ACC112 (cell line): ENCODE data around the gene ANGEL1.

Experiments used
- H2AFZ ChIP-seq: fragments of 200-600 bp; sonication (generic); one replicate; pipeline ENCODE4 v1.6.0; 2017; ENCODE audit warnings: antibody characterized with exemption, low read length; ENCODE audit not compliant: unreplicated experiment
- H3K27ac ChIP-seq: fragments of 200-600 bp; sonication (generic); 2 replicates; pipeline ENCODE4 v1.5.1; 2014; ENCODE audit warnings: low read depth, mild to moderate bottlenecking, antibody characterized with exemption, low read length, moderate library complexity
- H3K27me3 ChIP-seq: fragments of 200-600 bp; sonication (generic); 2 replicates; pipeline ENCODE4 v1.6.1; 2014; ENCODE audit warnings: mild to moderate bottlenecking, antibody characterized with exemption, low read length, moderate library complexity, mixed read lengths; ENCODE audit not compliant: insufficient read depth
- H3K36me3 ChIP-seq: fragments of 200-600 bp; sonication (generic); 2 replicates; pipeline ENCODE4 v1.6.1; 2016; ENCODE audit warnings: mild to moderate bottlenecking, antibody characterized with exemption, low read length, moderate library complexity, mixed read lengths; ENCODE audit not compliant: insufficient read depth
- H3K4me1 ChIP-seq: fragments of 200-600 bp; sonication (generic); one replicate; pipeline ENCODE4 v1.6.1; 2016; ENCODE audit warnings: low read length, mixed read lengths; ENCODE audit not compliant: insufficient read depth, unreplicated experiment, control insufficient read depth
- H3K4me3 ChIP-seq: fragments of 200-600 bp; sonication (generic); 2 replicates; pipeline ENCODE4 v1.5.1; 2014; ENCODE audit warnings: mild to moderate bottlenecking, low read depth, low read length
- H3K79me2 ChIP-seq: fragments of 200-600 bp; sonication (generic); one replicate; pipeline ENCODE4 v1.6.0; 2016; ENCODE audit warnings: low read length; ENCODE audit not compliant: control insufficient read depth, unreplicated experiment, insufficient read depth

The ANGEL1 gene

GRCh38 chr14:76786601-76787000 is 26.1 kb downstream of the ANGEL1 start:
- Histone ChIP-seq H3K4me3 (no peak overlapping the region), H3K4me1 (peaks cover under 1% of the 10 kb centered on the region), H3K36me3 (peaks cover 6% of the 10 kb centered on the region), H2AFZ (no peak overlapping the region), H3K79me2 (no peaks in the 10 kb centered on the region), H3K27me3 (no peaks in the 10 kb centered on the region), H3K27ac (no peak overlapping the region)

- Histone ChIP-seq H3K4me1 (peaks cover 6% of the 10 kb centered on the region), H3K36me3 (no peaks in the 10 kb centered on the region; the same call in 1 of the 2 replicates), H2AFZ (no peak overlapping the region), H3K4me3 (no peak overlapping the region), H3K79me2 (no peaks in the 10 kb centered on the region), H3K27me3 (no peaks in the 10 kb centered on the region), H3K27ac (no peak overlapping the region)
These were observed 27.8 kb downstream of the ANGEL1 start for GRCh38 chr14:76784881-76785280.

DNA sequence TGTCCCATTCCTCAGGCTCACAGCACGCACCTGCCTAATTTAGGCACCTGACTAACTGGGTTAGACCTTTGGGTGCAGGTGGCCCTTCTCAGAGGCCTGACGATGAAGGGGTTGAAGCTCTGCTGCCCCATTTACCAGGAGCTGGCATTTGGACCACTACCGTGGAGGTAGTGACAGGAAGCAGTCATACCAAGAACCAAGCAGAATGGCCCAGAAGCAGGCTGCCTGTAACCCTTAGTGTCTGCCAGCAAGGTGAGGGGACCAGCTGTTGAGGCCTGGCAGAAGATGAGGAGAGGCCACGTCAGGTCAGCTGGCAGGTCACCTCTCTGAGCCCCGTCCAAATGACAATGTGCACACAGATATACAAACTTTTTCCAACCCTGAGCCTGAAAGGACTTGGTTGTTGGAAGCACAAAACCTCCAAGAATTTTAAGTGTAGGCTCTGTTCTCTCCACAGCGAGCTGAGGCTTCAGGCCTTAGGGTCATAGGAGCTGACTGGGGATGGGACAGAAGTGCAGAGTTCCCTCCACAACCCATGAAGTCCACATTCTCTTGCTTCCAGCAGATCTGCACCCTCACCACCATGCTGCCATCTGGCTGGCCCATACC is 28.3 kb downstream of the ANGEL1 start:
- H2AFZ ChIP-seq, result no peak overlapping the region

GRCh38 chr14:76782885-76783566 is 29.7 kb downstream of the ANGEL1 start:
- H3K36me3 ChIP-seq, result no peaks in the 10 kb centered on the region

More for the DNA sequence above, 28.3 kb downstream of the ANGEL1 start:
- no peak overlapping the region for H3K4me3 ChIP-seq
- H3K79me2 ChIP-seq, result no peaks in the 10 kb centered on the region
- no peaks in the 10 kb centered on the region for H3K27me3 ChIP-seq
- H3K36me3 ChIP-seq, result no peaks in the 10 kb centered on the region; the same call in 1 of the 2 replicates
- no peak overlapping the region for H3K27ac ChIP-seq
- peaks cover 6% of the 10 kb centered on the region for H3K4me1 ChIP-seq

GRCh38 chr14:76782115-76782884 is 30.4 kb downstream of the ANGEL1 start:
- Histone ChIP-seq H3K27me3 (no peaks in the 10 kb centered on the region), H3K36me3 (no peaks in the 10 kb centered on the region), H3K4me3 (no peak overlapping the region), H3K27ac (no peak overlapping the region), H3K4me1 (peaks cover 6% of the 10 kb centered on the region), H2AFZ (no peak overlapping the region), H3K79me2 (no peaks in the 10 kb centered on the region)

More at GRCh38 chr14:76782885-76783566, 29.7 kb downstream of the ANGEL1 start:
- Histone ChIP-seq H3K27ac (no peak overlapping the region), H3K4me1 (peaks cover 6% of the 10 kb centered on the region), H2AFZ (no peak overlapping the region), H3K79me2 (no peaks in the 10 kb centered on the region), H3K4me3 (no peak overlapping the region), H3K27me3 (no peaks in the 10 kb centered on the region)

DNA sequence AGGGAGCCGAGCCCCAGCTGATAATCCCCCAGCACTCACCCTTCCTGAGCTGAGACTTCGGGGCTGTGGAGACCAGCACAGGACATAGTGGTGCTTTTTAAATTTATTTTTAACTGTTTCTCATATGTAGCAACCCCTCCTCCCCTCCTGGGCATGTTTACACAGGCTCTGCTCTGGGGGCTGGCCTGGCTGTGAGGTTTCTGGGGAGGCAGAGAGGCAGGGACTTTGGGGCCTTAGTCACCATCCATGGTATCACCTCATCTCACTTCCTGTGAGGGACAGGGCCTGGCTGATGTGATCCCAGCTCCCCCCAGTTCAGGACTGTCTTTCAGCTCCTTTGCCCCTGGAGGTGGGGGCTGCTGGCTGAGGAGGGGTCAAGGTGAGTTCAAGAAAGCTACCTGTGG is 31.0 kb downstream of the ANGEL1 start:
- no peaks in the 10 kb centered on the region for H3K27me3 ChIP-seq
- peaks cover 6% of the 10 kb centered on the region for H3K4me1 ChIP-seq
- H3K4me3 ChIP-seq, result no peak overlapping the region
- H3K27ac ChIP-seq, result no peak overlapping the region
- no peaks in the 10 kb centered on the region for H3K79me2 ChIP-seq
- H2AFZ ChIP-seq, result no peak overlapping the region
- H3K36me3 ChIP-seq, result no peaks in the 10 kb centered on the region

GRCh38 chr14:76780875-76781647 is 31.6 kb downstream of the ANGEL1 start:
- H3K4me3 ChIP-seq, result no peak overlapping the region
- H3K36me3 ChIP-seq, result no peaks in the 10 kb centered on the region
- no peaks in the 10 kb centered on the region for H3K27me3 ChIP-seq
- no peak overlapping the region for H2AFZ ChIP-seq
- peaks cover 6% of the 10 kb centered on the region for H3K4me1 ChIP-seq
- H3K79me2 ChIP-seq, result no peaks in the 10 kb centered on the region
- H3K27ac ChIP-seq, result no peak overlapping the region

DNA sequence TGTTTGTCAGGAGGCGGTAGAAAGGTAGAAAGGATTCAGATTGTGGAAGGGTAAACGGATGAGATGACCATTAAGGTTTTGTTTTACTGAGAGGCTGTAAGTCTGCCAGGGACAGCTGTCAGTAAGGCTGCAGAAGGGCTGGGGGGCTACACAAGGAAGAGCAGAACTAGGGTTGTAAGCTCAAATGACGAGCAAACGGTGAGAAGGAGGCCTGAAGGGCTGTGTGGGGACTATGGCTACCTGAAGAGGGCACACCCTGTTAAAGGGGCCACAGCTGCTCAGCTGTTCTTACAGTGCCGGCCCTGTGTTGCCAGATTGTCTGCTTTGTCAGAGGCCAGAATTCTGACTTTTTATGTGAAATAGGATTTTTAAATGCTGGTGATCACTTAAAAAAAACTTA is 32.3 kb downstream of the ANGEL1 start:
- Histone ChIP-seq H3K27me3 (no peaks in the 10 kb centered on the region), H3K4me1 (peaks cover 6% of the 10 kb centered on the region), H3K4me3 (no peak overlapping the region), H3K27ac (no peak overlapping the region), H3K36me3 (no peaks in the 10 kb centered on the region), H2AFZ (no peak overlapping the region), H3K79me2 (no peaks in the 10 kb centered on the region)

DNA sequence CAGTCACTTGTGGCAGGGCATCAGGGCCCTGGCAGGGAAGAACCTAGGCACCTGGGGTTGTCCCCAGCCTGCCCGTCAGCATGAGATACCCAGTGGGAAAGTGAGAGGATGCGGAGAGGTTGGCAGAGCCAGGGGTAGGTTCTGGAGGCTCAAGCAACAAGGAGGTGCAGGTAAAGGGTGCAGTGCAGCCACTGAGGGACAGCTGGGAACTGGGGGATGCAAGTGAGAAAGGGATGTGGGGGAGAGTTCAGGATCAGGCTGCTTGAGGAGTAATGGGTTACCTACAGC is 32.7 kb downstream of the ANGEL1 start:
- no peaks in the 10 kb centered on the region for H3K36me3 ChIP-seq
- H3K27ac ChIP-seq, result no peak overlapping the region
- no peak overlapping the region for H3K4me3 ChIP-seq
- peaks cover 6% of the 10 kb centered on the region for H3K4me1 ChIP-seq
- H2AFZ ChIP-seq, result no peak overlapping the region
- no peaks in the 10 kb centered on the region for H3K79me2 ChIP-seq
- no peaks in the 10 kb centered on the region for H3K27me3 ChIP-seq

GRCh38 chr14:76779221-76780057 is 33.2 kb downstream of the ANGEL1 start:
- no peak overlapping the region for H3K27ac ChIP-seq
- no peak overlapping the region for H3K4me3 ChIP-seq
- H3K79me2 ChIP-seq, result no peaks in the 10 kb centered on the region
- no peaks in the 10 kb centered on the region for H3K36me3 ChIP-seq
- peaks cover 6% of the 10 kb centered on the region for H3K4me1 ChIP-seq
- no peak overlapping the region for H2AFZ ChIP-seq
- H3K27me3 ChIP-seq, result no peaks in the 10 kb centered on the region
